Keratinocyte (primary cell): ENCODE measurements around the gene RGS21. TPM values are rescaled to one million over a fixed set of nuclear protein-coding genes. Genes with fewer than 3 reads are reported as not detected.
A peak's percentile ranks its signal among the peaks of the same experiment; 100 is the strongest.

Experiments used
- DNase-seq: peaks from one replicate; pipeline ENCODE4 v3.0.0-alpha.2; 2011; ENCODE audit warnings: low read depth, missing footprints, low spot score
- FAIRE-seq: peaks from 2 replicates; lab custom pipeline; 2011; peaks lifted over from hg19 to GRCh38; lab: Jason Lieb, UNC
- H2AFZ ChIP-seq: 2 replicates; pipeline ENCODE4 v1.6.0; 2012; ENCODE audit warnings: low read length, control low read depth, inconsistent platforms; ENCODE audit not compliant: control insufficient read depth
- H3K27ac ChIP-seq: 2 replicates; pipeline ENCODE4 v1.5.1; 2011; ENCODE audit warnings: low read length; ENCODE audit not compliant: control insufficient read depth, insufficient read depth
- H3K27me3 ChIP-seq: 3 replicates; pipeline ENCODE4 v1.6.0; 2011; ENCODE audit warnings: low read length; ENCODE audit not compliant: control insufficient read depth, insufficient read depth; ENCODE audit errors: extremely low read depth
- H3K36me3 ChIP-seq, 2 experiments: 2 replicates in 1 of 2; 3 replicates in 1 of 2; pipeline ENCODE4 v1.5.1; 2011; ENCODE audit warnings: low read length in 2 of 2, mild to moderate bottlenecking in 1 of 2; ENCODE audit not compliant: control insufficient read depth in 2 of 2, insufficient read depth in 2 of 2; ENCODE audit errors: extremely low read depth in 1 of 2
- H3K4me1 ChIP-seq: 3 replicates; pipeline ENCODE4 v1.5.1; 2011; ENCODE audit warnings: low read length; ENCODE audit not compliant: control insufficient read depth, insufficient read depth; ENCODE audit errors: extremely low read depth
- H3K4me2 ChIP-seq: 3 replicates; pipeline ENCODE4 v1.6.0; 2011; ENCODE audit warnings: low read depth, low read length; ENCODE audit not compliant: control insufficient read depth, insufficient read depth; ENCODE audit errors: extremely low read depth
- H3K4me3 ChIP-seq, 3 experiments: fragments of 200-600 bp in 1 of 3; sonication (generic) in 1 of 3; 2 replicates in 2 of 3; 3 replicates in 1 of 3; pipeline ENCODE4 v1.5.1; 2011 to 2016; ENCODE audit warnings: low read length in 3 of 3, mild to moderate bottlenecking in 3 of 3, control low read depth in 2 of 3, inconsistent platforms in 1 of 3, low read depth in 1 of 3, mixed read lengths in 1 of 3, mixed run types in 1 of 3, moderate library complexity in 1 of 3; ENCODE audit not compliant: control insufficient read depth in 2 of 3, insufficient read depth in 2 of 3; ENCODE audit errors: extremely low read depth in 1 of 3
- H3K79me2 ChIP-seq: 2 replicates; pipeline ENCODE4 v1.6.0; 2012; ENCODE audit warnings: low read length; ENCODE audit not compliant: control insufficient read depth, insufficient read depth
- H3K9ac ChIP-seq: 3 replicates; pipeline ENCODE4 v1.6.0; 2011; ENCODE audit warnings: low read length; ENCODE audit not compliant: control insufficient read depth, insufficient read depth; ENCODE audit errors: extremely low read depth
- H3K9me1 ChIP-seq: 3 replicates; pipeline ENCODE4 v1.6.0; 2011; ENCODE audit warnings: low read length; ENCODE audit not compliant: control insufficient read depth, insufficient read depth; ENCODE audit errors: extremely low read depth
- H3K9me3 ChIP-seq: 2 replicates; pipeline ENCODE4 v1.5.1; 2012; ENCODE audit warnings: low read depth, low read length; ENCODE audit not compliant: control insufficient read depth
- H4K20me1 ChIP-seq: 3 replicates; pipeline ENCODE4 v1.6.0; 2011; ENCODE audit warnings: low read length; ENCODE audit not compliant: control insufficient read depth, insufficient read depth; ENCODE audit errors: extremely low read depth
- EZH2 ChIP-seq: IDR thresholded peaks from one replicate; pipeline ENCODE4 v1.6.1; 2012; ENCODE audit warnings: inconsistent platforms, mild to moderate bottlenecking, low read length, moderate library complexity
- dilution Hi-C: fragments of 300-500 bp; cut with MboI; formaldehyde crosslinking; loops from one replicate; pipeline ENCODE4 v1.7.0; 2020; ENCODE audit warnings: low sequenced_read_pairs; ENCODE audit not compliant: extremely low pct_ligation_motif_present
- polyA plus RNA-seq, 5 experiments: library from polyadenylated mRNA; depleted of rRNA in 3 of 5; stranded (reverse) in 3 of 5; stranded (forward) in 1 of 5; unstranded in 1 of 5; fragments of >200 nt; gene quantifications; 1 replicate in 1 of 5; 2 replicates in 3 of 5; 3 replicates in 1 of 5; pipeline versions ENCODE4 v1.2.1 to v1.2.3, GENCODE V29; 2011 to 2012; ENCODE audit warnings: missing spikeins in 2 of 5, low read depth in 1 of 5, low replicate concordance in 1 of 5
- TF ChIP-seq, protein P1 (sequence below), 3 experiments: IDR thresholded peaks in 1 of 3; conservative IDR thresholded peaks in 1 of 3; optimal IDR thresholded peaks in 1 of 3; 2 replicates in 2 of 3; 3 replicates in 1 of 3; pipeline versions ENCODE3 to v1.5.1; 2011; ENCODE audit warnings: low read length in 3 of 3, mild to moderate bottlenecking in 3 of 3, moderate library complexity in 2 of 3, control low read depth in 1 of 3, inconsistent platforms in 1 of 3; ENCODE audit not compliant: insufficient read depth in 2 of 3; ENCODE audit errors: extremely low read depth in 1 of 3

Gene RGS21
- polyA plus RNA-seq, 1 donor (not counting 4 experiments of a cell fraction or from before 2014, with no cell fraction given) = not detected

DNA sequence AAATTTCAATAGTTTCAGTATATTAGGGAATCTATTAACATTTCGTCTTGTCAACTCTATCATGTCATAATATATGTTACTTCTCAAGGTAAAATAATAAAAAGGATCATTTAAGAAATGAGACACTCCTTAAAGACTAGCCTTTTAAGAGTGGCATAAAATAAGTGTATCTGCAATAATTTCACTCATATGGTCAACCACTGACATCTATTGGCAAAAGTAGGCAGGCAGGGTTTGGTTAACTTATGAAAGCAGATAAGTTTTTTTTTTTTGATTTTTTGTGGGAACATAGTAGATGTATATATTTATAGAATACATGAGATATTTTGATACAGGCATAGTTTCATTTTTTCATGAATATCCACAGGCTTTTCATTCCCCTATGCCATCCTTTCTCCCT lies 5.5 kb upstream of the RGS21 start:
- dilution Hi-C loops = no loop called here
- H3K4me2 ChIP-seq = no peak overlapping the region
- H3K9me3 ChIP-seq = no peaks in the 10 kb centered on the region
- no peaks in the 10 kb centered on the region for H3K9me1 ChIP-seq
- H3K4me1 ChIP-seq = no peaks in the 10 kb centered on the region
- no peak overlapping the region for H2AFZ ChIP-seq
- H3K4me3 ChIP-seq = no peak overlapping the region
- no peaks in the 10 kb centered on the region for H3K36me3 ChIP-seq
- TF ChIP-seq, protein P1, sequence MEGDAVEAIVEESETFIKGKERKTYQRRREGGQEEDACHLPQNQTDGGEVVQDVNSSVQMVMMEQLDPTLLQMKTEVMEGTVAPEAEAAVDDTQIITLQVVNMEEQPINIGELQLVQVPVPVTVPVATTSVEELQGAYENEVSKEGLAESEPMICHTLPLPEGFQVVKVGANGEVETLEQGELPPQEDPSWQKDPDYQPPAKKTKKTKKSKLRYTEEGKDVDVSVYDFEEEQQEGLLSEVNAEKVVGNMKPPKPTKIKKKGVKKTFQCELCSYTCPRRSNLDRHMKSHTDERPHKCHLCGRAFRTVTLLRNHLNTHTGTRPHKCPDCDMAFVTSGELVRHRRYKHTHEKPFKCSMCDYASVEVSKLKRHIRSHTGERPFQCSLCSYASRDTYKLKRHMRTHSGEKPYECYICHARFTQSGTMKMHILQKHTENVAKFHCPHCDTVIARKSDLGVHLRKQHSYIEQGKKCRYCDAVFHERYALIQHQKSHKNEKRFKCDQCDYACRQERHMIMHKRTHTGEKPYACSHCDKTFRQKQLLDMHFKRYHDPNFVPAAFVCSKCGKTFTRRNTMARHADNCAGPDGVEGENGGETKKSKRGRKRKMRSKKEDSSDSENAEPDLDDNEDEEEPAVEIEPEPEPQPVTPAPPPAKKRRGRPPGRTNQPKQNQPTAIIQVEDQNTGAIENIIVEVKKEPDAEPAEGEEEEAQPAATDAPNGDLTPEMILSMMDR (optimal IDR thresholded peaks at IDR 0.05 in 1 of 3, IDR thresholded peaks at IDR 0.05 in 1 of 3, conservative IDR thresholded peaks at IDR 0.05 in 1 of 3; ENCODE audit: extremely low read depth in 1 of 3, insufficient read depth in 2 of 3, low read length in 3 of 3) = peak in 2 of 3 experiments; percentile 41 to 48
- TF ChIP-seq EZH2 = no peak
- H3K9ac ChIP-seq = no peak overlapping the region
- H3K27ac ChIP-seq = no peak overlapping the region
- FAIRE-seq (no peak), DNase-seq (no peak)
- no peaks in the 10 kb centered on the region for H3K79me2 ChIP-seq
- no peaks in the 10 kb centered on the region for H3K27me3 ChIP-seq
- no peaks in the 10 kb centered on the region for H4K20me1 ChIP-seq

DNA sequence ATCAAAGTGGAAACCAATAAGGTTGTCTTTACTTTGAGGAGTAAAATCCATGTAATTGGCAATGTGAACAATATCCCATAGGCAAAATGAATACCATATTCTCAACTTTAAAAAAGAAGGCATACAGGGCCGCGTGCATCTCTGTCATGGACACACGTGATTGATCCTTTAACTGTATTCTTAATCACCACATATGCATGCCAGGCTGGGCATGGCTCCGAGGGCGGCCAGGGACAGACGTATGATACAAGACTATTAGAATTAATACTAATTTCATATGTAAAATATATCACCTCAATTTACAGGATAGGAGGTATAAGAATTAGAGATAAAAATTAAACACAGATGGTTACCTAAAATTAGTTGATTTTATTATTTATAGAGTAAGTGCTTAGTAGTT lies 11.2 kb downstream of the RGS21 start:
- no peak for DNase-seq
- Histone ChIP-seq H2AFZ (no peak overlapping the region), H3K27ac (no peak overlapping the region), H3K9me1 (no peaks in the 10 kb centered on the region), H3K4me3 (no peak overlapping the region), H3K79me2 (no peaks in the 10 kb centered on the region), H3K4me1 (no peaks in the 10 kb centered on the region), H4K20me1 (no peaks in the 10 kb centered on the region), H3K9me3 (no peaks in the 10 kb centered on the region), H3K4me2 (no peak overlapping the region), H3K36me3 (no peaks in the 10 kb centered on the region), H3K27me3 (no peaks in the 10 kb centered on the region), H3K9ac (no peak overlapping the region)
- TF ChIP-seq EZH2 = no peak
- TF ChIP-seq, protein P1 (optimal IDR thresholded peaks at IDR 0.05 in 1 of 3, IDR thresholded peaks at IDR 0.05 in 1 of 3, conservative IDR thresholded peaks at IDR 0.05 in 1 of 3; ENCODE audit: extremely low read depth in 1 of 3, insufficient read depth in 2 of 3, low read length in 3 of 3) = no peak
- dilution Hi-C loops = no loop called here
- no peak for FAIRE-seq
